Measurements from ENCODE around the gene SPAG16.

DNA sequence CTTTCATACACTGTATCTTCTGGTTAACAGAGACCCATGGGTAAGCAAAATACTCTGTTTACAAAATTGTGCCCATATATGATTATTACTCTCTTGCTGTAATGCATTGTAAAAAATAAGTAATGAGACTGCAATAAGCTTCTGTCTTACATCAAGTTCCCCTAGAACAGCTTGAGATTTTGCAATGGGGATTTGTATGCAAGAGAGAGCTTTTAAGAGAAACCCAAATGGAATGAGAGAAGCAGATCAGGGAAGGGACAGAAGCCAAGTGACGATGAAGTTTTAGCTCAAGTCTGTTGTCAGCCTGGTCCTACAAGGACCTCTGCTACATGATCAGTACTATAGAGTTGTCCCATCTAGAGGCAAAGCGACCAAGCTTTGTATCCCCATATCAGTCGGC is 908.4 kb downstream of the SPAG16 start:
- TF ChIP-seq, protein P1, sequence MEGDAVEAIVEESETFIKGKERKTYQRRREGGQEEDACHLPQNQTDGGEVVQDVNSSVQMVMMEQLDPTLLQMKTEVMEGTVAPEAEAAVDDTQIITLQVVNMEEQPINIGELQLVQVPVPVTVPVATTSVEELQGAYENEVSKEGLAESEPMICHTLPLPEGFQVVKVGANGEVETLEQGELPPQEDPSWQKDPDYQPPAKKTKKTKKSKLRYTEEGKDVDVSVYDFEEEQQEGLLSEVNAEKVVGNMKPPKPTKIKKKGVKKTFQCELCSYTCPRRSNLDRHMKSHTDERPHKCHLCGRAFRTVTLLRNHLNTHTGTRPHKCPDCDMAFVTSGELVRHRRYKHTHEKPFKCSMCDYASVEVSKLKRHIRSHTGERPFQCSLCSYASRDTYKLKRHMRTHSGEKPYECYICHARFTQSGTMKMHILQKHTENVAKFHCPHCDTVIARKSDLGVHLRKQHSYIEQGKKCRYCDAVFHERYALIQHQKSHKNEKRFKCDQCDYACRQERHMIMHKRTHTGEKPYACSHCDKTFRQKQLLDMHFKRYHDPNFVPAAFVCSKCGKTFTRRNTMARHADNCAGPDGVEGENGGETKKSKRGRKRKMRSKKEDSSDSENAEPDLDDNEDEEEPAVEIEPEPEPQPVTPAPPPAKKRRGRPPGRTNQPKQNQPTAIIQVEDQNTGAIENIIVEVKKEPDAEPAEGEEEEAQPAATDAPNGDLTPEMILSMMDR (IDR thresholded peaks at IDR 0.05), result no peak
- no peak for TF ChIP-seq POLR2A (IDR thresholded peaks at IDR 0.05)

All from testis (tissue), 2 donors.